Left hindlimb (tissue), 1 donor: ENCODE measurements around the gene FLT1.
A peak's percentile ranks its signal among the peaks of the same experiment; 100 is the strongest.

Experiments used
- DNase-seq: peaks from one replicate; pipeline ENCODE4 v3.0.0-alpha.2; 2018

FLT1 gene, protein sequence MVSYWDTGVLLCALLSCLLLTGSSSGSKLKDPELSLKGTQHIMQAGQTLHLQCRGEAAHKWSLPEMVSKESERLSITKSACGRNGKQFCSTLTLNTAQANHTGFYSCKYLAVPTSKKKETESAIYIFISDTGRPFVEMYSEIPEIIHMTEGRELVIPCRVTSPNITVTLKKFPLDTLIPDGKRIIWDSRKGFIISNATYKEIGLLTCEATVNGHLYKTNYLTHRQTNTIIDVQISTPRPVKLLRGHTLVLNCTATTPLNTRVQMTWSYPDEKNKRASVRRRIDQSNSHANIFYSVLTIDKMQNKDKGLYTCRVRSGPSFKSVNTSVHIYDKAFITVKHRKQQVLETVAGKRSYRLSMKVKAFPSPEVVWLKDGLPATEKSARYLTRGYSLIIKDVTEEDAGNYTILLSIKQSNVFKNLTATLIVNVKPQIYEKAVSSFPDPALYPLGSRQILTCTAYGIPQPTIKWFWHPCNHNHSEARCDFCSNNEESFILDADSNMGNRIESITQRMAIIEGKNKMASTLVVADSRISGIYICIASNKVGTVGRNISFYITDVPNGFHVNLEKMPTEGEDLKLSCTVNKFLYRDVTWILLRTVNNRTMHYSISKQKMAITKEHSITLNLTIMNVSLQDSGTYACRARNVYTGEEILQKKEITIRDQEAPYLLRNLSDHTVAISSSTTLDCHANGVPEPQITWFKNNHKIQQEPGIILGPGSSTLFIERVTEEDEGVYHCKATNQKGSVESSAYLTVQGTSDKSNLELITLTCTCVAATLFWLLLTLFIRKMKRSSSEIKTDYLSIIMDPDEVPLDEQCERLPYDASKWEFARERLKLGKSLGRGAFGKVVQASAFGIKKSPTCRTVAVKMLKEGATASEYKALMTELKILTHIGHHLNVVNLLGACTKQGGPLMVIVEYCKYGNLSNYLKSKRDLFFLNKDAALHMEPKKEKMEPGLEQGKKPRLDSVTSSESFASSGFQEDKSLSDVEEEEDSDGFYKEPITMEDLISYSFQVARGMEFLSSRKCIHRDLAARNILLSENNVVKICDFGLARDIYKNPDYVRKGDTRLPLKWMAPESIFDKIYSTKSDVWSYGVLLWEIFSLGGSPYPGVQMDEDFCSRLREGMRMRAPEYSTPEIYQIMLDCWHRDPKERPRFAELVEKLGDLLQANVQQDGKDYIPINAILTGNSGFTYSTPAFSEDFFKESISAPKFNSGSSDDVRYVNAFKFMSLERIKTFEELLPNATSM (N-terminal part only)

DNA sequence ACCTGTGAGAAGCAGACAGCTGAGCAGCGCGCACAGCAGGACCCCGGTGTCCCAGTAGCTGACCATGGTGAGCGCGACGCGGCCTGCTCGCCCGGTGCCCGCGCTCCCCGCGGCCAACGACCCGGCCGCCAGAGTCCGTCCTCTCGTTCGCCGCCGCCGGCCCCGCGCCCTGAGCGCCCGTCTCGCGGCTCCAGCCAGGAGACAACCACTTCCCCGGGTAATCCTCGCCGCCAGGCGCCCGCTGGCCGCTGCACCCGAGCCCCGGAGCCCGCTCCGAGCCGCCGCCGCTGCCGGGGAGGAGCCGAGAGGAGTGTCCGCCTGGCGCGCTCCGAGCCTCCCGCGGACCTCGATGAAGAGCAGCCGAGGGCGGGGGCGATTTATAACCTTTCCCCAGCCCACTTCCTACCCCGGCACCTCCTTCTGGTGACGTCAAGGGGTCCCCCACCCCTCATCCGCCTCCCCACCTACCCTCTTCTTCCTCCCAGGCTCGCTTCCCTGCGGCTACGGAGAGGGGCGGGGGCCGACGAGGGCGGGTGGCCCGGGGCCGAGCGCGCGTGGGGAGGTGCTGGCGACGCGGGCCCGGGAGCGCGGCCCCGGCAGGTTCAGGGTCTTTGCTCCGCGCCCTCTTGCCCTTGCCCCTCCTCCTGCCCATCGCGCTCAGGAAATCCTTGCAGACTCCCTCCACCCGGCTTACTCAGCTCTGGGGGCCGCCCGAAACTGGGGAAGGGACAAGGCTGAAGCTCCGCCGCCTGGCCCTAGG lies at the start of gene FLT1:
FLT1 (minus strand) TSS at position 351 of the 760 bp plus-strand sequence; CDS start at position 66, 285 bp downstream.
- DNase-seq = peak; percentile 71

DNA sequence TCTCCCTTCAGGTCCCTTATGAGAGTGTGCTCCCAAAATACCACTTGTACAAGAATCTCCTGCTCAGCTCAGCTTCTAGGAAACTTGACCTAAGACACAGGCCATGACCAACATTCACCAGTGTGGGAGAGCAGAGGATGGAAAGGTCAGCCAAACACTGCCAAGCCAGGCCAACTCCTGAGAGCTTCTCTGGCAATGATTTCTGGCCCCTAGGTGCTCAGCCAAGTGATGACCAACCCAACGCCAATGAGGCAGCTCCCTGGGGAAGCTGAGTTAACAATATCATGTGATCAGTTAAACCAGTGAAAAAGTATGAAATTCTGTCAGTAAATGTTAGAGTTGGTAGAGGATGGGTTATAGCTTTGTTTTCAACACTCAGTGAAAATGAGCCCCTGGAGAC lies 49.1 kb upstream of the FLT1 start:
- no peak for DNase-seq

DNA sequence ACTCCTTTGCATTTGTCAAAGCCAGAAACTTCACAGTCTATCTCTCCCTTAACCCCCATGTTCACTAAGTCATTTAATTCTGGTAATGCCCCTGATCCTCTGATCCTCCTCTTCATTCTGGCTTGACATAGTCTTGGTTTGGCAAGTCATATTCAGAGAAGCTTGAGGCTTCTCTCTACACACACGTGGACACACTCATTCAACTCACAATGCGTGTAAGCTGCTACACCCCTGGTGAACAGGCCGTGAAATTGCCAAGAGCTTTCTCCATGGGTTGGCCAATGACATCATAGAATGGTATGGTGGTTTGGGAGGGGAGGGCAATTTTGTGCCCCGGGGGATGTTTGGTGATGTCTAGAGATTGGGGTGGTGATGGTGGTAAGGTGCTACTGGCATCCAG lies 47.9 kb upstream of the FLT1 start:
- no peak for DNase-seq

DNA sequence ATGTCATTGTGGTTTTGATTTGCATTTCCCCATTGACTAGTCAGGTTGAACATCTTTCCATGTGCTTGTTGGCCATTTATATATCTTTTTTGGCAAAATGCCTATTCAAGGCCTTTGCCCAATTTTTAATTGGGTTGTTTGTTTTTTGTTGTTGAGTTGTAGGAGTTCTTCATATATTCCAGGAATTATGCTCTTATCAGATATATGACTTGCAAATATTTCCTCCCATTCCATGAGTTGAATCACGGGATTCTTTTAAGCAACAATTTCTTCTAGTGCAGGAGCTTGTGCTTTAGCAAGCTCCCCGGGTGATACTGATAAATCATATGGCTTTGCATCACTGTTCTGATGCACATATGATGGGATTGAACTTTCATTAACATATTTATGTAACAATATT lies 47.0 kb upstream of the FLT1 start:
- DNase-seq = no peak

DNA sequence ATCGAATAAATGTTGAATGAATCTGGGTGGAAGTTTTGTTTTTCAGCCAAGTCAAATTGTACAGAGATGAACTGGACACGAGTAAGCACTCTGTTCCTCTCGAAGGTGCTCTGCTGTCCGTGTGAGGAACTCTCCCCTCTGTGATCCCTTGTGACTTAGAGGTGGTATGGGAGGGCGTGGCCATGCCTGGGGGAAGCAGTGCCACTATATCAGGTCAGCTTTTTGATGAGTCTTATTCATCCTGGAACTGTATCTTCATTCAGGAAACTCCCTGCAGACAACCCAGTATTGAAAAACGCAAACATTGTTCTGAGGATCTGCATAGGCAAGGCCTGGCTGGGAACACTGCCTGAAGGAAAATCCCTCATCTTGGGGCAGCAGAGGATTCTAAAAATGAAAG lies 45.7 kb upstream of the FLT1 start:
- DNase-seq = no peak

DNA sequence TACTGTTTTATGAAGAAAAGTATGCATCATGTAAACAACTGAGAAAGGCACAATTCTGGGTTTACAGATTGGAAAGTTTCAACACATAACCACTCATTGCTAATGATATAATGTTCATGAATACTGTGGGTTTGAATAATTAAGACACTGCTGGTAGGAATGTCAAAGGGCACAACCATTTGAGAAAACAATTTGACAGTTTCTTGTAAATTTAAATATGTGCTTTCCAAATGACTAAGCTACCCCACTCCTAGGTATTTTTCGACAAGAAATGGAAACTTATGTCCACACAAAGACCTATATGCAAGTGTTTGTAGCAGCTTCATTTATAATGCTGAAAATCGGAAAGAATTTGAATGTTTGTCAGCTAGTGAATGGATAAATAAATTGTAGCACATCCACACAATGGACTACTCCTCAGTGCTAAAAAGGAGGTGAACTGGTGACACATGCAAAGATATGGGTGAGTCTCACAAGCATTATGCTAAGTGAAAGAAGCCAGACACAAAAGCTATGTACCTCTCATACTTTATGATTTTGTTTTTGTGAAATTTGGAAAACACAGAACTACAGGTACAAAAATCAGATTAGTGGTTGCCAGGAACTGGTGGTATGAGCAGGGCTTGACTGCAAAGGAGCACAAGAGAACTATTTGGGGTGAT lies 44.8 kb upstream of the FLT1 start:
- DNase-seq = no peak

DNA sequence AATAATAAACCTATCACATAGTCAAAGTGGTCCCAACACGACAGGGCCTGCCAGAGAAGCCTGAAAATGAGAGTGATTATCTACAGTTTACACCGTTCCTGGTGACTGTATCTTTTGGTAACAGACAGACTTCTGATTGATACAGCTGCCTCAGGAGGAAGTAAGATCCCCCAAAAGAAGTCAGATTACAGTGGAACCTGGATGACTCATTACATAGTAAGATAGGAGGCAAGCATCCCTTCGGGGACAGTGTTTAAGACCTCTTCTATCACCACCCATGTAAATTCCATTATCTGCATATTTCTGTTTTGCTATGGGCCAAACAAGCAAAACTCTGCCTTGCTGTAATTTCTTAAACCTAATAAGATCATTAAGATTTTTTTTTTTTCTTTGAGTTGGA lies 44.0 kb upstream of the FLT1 start:
- DNase-seq = no peak

DNA sequence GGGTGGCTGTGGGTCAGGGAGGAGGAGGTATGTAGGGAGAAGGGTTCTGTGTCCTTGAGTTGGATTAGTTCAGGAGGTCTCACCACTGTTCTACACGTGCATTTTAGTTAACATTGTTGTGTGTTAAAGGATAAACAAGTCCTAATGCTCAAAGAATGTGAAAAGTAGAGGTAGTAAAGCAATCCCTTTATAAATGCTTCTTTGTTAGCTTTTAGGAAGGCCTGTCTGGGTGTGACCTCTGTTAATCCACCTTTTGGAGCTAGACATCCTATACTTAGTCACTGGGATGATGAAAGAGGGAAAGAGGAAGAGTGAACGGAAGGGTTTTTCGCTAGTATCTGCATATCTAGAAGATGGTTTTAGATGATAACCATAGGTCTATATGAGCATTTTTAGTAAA lies 42.2 kb upstream of the FLT1 start:
- no peak for DNase-seq

DNA sequence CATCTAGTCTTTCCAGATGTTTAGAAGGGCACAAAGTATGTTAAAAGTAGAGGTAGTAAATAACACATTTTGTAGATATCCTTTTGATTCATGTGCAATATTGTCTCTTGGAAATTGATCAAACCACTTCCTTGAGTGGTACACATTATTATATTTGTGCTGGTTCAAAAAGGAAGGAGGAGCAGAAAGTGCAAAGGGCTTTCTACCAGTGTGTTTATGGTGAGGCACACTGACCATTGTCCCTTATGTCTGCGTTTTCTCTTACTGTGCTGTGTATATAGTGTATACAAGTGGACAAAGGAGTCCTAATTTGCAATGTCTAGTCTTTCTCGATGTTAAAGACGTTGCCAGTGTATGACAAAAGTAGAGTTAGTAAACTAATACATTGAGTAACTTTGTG lies 41.4 kb upstream of the FLT1 start:
- no peak for DNase-seq

DNA sequence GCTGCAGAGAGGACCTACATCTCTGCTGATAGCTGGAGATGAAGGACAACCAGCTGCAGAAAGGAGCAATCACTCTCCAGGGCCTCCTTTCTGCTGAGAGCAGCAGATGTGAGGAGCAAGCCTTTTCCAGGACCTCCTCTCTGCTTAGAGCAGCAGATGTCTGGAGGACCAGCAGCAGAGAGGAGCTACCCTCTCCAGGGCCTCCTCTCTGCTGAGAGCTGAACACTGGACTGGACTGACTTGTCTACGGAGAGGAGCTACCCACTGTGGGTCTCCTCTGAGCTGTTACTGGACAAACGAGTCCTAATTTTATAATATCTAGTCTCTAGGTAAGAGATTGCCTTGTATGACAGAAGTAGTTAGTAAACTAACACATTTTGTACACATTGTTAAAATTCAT lies 40.8 kb upstream of the FLT1 start:
- no peak for DNase-seq

DNA sequence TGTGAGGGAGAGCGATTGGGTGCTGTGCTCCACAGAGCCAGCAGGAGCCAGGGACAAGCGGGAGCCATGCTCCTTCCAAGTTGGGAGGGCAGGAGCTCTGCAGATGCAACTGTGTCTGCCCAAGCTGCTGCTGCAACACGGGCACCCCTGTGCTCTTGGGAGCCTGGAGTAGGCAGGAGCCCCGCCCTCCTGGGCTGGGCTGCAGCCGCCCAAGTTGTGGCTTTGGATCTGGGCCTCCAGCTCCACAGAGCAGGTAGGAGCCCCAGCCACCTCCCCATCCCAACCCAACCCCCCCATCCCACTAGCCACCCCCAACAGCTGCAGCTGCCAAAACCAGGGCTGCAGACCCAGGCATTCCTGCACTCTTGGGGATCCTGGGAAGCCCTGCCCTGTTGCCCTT lies 39.9 kb upstream of the FLT1 start:
- no peak for DNase-seq

DNA sequence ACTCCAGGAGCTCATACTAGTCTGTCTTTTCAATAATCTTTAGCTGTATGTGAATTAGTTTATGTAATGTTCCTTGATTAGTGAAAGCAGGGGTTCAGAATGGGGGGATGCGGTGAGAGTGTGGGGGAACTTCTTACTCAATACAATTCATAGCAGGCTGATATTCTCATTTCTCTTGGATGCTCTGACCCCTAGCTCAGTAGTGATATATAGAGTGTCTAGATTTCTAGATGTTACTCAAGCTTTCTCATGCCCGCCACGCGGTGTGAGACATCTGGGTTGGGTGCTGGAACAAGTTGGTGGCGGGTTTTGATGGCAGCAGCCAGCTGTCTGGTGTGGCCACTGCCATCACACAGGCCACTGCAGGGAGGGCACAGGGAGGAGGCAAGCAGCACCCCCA lies 39.3 kb upstream of the FLT1 start:
- DNase-seq = no peak

DNA sequence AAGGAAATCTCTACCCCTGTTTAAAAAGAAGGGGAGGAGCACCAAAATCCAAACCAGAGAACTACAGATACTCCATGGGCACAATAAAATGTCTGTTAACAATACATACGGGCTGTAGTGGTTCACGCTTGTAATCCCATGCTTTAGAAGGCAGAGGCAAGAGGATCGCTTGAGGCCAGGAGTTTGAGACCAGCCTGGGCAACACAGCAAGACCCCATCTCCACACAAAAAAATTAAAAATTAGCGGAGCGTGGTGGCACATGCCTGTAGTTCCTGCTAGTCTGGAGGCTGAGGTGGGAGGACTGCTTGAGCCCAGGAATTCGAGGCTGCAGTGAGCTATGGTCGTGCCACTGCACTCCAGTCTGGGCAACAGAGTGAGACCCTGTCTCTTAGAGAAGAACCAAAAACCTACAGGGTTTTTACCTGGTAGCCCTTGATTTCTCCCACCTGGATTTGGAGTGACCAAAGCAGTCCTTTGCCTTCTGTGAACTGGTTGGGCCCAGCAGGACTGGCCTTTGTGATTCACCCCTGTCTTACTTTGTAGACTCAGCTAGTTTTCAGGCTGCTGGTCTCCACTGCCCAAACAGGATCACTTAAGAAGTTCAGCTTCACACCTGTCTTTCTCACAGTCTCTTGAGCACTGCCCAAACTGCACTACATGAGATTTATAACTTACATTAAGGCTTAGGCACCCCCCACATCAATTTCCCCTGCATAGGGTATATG lies 38.7 kb upstream of the FLT1 start:
- DNase-seq = no peak

DNA sequence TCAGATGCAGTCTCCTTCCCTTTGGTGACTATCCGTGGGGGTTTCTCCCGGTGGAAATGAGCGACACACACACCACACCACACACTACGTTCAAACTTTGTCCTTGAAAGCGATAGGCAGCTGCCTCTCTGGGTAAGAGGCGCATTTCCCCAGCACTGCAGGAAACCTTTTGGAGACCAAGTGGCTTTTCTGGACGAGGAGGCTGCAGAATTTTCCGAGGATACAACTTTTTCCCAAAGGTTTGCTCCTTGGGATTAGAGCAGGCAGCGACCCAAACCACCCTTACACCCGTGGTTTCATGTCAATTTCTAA lies 38.2 kb upstream of the FLT1 start:
- no peak for DNase-seq

DNA sequence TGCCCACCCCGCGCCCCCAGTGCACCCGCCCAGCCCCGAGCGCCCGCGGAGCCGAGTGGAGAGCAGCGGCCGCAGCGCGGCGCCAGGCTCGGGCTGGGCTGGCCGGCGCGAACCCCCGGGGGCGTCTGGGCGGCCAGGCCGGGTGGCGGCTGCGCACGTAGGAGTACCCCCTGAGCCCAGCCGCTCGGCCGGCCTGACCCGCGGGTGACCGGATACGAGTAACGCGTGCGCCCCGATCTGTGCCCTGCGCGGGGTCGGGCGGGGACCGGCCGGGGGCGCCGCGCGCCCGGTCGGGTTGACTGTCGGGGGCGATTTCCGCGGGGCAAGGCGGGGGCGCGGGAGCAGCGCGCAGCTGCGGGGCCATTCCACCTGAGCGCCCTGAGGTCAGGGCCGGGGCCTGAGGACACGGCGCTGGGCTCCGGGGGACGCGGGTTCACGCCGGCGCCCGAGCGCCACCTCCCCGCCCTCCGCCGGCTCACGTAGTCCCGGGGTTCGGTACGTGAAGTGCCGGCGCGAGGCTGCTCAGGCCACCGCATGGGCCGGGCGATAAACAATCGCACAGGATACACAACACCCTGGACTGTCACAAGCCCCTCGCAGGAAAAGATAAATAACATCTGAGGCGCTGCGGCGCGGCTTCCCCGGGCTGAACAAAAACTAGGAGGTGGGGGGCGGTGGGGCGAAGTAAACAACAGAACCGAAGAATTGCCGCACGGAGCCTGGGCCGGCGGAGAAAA lies 37.6 kb upstream of the FLT1 start:
- no peak for DNase-seq

DNA sequence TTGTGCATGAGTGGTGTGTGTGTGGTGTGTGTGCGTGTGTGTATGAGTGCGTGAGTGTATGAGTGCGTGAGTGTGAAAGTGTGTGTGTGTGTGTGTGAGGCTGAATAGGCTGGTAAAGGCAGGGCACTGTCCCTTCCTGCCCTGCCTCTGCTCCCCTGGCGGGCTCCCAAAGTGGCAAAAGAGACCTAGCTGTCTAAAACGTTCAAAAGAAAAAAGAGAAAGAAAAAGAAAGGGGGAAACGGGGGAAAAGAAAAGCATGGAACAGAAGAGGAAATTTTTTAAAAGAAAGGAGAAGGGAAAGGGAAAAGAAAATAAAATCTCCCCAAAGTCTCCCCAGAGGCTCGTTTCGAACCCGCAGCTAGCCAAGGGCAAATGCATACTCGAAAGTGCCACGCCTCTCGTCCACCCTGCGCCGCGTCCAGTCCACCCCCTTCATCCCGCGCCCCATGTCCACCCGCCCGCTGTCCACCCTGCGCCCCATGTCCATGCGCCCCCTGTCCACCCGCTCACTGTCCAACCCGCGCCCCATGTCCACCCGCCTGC lies 37.0 kb upstream of the FLT1 start:
- DNase-seq = no peak

DNA sequence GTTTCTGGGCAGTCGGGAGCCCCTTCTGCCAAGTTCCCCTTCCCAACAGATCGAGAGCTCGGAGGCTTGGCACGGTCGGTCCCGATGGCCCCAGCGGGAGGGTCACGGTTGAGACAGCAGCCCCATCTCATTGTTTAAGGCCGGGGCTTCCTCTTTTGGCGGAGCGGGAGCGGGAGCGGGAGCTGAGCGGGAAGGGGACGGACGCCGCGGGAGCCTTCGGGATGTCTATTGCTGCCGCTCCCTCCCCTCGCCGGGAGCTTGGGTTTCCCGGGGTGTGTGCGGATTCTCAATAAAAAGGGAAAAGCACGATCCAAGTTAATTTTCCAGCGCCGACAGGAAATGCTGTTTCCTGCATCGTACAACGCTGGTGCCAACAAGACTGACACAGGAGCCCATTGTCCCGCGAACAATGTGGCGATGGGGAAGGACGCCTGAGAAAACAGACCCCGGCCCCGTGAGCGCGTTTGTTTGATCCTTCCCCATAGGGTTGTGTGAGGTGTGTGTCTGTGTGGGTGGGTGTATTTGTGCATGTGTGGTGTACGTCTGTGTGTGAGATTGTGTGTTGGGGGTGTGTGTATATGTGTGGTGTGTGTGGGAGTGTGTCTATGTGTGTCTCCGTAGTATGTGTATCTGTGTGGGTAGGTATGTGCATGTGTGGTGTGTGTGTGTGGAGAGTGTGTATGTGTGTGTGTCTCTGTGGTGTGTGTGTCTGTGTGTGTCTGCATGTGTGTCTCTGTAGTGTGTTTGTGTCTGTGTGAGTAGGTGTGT lies 36.3 kb upstream of the FLT1 start:
- DNase-seq = peak; percentile 65

DNA sequence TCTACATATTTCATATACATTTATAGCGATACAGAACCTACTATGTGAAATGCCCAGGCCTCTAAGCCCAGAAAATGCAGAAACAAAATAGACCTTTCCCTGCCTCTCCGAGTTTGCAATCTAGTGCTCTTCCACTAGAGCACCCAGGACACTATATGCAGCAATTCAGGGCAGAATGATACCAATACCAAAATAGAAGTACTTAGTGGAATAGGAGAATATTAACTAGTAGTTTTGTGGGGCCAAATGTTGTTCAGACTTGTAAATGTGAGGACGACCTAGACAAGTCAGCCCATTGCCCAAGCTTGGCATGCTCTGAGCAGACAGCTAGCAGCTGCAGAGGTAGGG lies 35.8 kb upstream of the FLT1 start:
- DNase-seq = no peak

DNA sequence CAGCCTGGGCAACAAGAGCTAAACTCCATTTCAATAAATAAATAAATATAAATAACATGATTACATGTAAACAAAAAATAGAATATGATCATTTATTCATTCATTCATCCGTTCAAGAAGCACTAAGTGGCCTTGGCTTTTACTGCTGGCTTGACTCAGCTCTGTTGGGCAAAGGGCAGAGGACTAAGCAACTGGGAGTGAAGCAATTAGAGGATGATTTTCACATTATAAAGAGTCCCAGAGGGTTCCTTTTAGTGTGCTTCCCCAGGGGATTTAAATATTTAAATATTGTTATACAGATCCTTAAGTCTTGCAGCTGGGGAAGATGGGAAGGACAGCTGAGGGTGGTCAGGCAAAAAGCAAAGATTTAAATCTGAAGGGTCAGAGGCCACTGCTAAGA lies 34.9 kb upstream of the FLT1 start:
- DNase-seq = no peak

DNA sequence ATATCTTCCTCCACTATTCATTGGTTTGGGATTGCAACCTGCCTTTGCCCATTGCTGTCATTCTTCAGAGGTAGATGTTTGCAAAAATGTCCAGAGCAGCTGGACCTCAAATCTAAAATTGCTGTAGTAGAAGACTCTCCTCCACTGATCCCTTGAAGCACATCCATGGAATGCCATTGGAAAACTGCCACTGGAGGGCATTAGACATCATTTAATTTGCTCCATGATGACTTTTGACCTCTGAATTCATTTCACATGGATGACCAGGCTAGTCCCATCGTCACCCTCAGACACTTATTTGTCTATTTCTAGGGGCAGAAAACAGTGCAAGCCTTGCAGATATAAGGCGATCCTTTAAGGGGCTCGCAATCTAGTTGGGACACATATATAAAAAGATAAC lies 33.9 kb upstream of the FLT1 start:
- no peak for DNase-seq
